PC-3 (cell line): ENCODE measurements around the gene TLE6.

Experiments
- EZH2phosphoT487 ChIP-seq: fragments of 300-600 bp; sonication (generic); IDR thresholded peaks from 2 replicates; pipeline ENCODE4 v1.6.1; 2018; ENCODE audit warnings: mild to moderate bottlenecking, antibody characterized with exemption, low read length, borderline replicate concordance
- TF ChIP-seq, protein P1 (sequence below): fragments of 300-600 bp; sonication (generic); conservative IDR thresholded peaks from 2 replicates; pipeline ENCODE4 v1.5.1; 2017; ENCODE audit warnings: antibody characterized with exemption, low read depth, mild to moderate bottlenecking, low read length

GRCh38 chr19:2942928-2943640 is 34.3 kb upstream of the TLE6 start:
- TF ChIP-seq, protein P1, sequence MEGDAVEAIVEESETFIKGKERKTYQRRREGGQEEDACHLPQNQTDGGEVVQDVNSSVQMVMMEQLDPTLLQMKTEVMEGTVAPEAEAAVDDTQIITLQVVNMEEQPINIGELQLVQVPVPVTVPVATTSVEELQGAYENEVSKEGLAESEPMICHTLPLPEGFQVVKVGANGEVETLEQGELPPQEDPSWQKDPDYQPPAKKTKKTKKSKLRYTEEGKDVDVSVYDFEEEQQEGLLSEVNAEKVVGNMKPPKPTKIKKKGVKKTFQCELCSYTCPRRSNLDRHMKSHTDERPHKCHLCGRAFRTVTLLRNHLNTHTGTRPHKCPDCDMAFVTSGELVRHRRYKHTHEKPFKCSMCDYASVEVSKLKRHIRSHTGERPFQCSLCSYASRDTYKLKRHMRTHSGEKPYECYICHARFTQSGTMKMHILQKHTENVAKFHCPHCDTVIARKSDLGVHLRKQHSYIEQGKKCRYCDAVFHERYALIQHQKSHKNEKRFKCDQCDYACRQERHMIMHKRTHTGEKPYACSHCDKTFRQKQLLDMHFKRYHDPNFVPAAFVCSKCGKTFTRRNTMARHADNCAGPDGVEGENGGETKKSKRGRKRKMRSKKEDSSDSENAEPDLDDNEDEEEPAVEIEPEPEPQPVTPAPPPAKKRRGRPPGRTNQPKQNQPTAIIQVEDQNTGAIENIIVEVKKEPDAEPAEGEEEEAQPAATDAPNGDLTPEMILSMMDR: no peak
- no peak for TF ChIP-seq EZH2phosphoT487
